ENCODE measurements around the gene SLC25A51. TPM values are rescaled to one million over a fixed set of nuclear protein-coding genes. Genes with fewer than 3 reads are reported as not detected.
A peak's percentile ranks its signal among the peaks of the same experiment; 100 is the strongest.

Gene SLC25A51
- total RNA-seq, 1 donor from 2014 or later, result 28.5 TPM

GRCh38 chr9:37905131-37905505, 1.2 kb upstream of the SLC25A51 start:
- H3K9me3 Mint-ChIP-seq (ENCODE audit: unreplicated experiment), result no peaks in the 10 kb centered on the region
- H3K27me3 Mint-ChIP-seq (ENCODE audit: unreplicated experiment), result peaks cover 1% of the 10 kb centered on the region
- no peak overlapping the region for H3K4me3 Mint-ChIP-seq (ENCODE audit: unreplicated experiment)
- DNase-seq (ENCODE audit: low spot score), result no peak
- TF ChIP-seq, protein P1, sequence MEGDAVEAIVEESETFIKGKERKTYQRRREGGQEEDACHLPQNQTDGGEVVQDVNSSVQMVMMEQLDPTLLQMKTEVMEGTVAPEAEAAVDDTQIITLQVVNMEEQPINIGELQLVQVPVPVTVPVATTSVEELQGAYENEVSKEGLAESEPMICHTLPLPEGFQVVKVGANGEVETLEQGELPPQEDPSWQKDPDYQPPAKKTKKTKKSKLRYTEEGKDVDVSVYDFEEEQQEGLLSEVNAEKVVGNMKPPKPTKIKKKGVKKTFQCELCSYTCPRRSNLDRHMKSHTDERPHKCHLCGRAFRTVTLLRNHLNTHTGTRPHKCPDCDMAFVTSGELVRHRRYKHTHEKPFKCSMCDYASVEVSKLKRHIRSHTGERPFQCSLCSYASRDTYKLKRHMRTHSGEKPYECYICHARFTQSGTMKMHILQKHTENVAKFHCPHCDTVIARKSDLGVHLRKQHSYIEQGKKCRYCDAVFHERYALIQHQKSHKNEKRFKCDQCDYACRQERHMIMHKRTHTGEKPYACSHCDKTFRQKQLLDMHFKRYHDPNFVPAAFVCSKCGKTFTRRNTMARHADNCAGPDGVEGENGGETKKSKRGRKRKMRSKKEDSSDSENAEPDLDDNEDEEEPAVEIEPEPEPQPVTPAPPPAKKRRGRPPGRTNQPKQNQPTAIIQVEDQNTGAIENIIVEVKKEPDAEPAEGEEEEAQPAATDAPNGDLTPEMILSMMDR (IDR thresholded peaks at IDR 0.05; ENCODE audit: unreplicated experiment), result no peak
- no peaks in the 10 kb centered on the region for H3K36me3 Mint-ChIP-seq (ENCODE audit: low read depth, unreplicated experiment)
- peaks cover 9% of the 10 kb centered on the region for H3K4me1 Mint-ChIP-seq (ENCODE audit: unreplicated experiment)
- H3K27ac Mint-ChIP-seq (ENCODE audit: unreplicated experiment), result no peak overlapping the region

- Mint-ChIP-seq H3K4me3 (ENCODE audit: unreplicated experiment) (peak overlapping the region; percentile 96), H3K27ac (ENCODE audit: unreplicated experiment) (peak overlapping the region; percentile 8), H3K4me1 (ENCODE audit: unreplicated experiment) (peaks cover 9% of the 10 kb centered on the region), H3K36me3 (ENCODE audit: low read depth, unreplicated experiment) (no peaks in the 10 kb centered on the region), H3K27me3 (ENCODE audit: unreplicated experiment) (peaks cover 1% of the 10 kb centered on the region), H3K9me3 (ENCODE audit: unreplicated experiment) (no peaks in the 10 kb centered on the region)
- TF ChIP-seq, protein P1 (IDR thresholded peaks at IDR 0.05; ENCODE audit: unreplicated experiment), result peak; percentile 36
- DNase-seq (ENCODE audit: low spot score), result no peak
Measured at GRCh38 chr9:37904445-37905130, 661 bp upstream of the SLC25A51 start.

- TF ChIP-seq, protein P1 (IDR thresholded peaks at IDR 0.05; ENCODE audit: unreplicated experiment), result no peak
- peaks cover 1% of the 10 kb centered on the region for H3K27me3 Mint-ChIP-seq (ENCODE audit: unreplicated experiment)
- peaks cover 9% of the 10 kb centered on the region for H3K4me1 Mint-ChIP-seq (ENCODE audit: unreplicated experiment)
- H3K27ac Mint-ChIP-seq (ENCODE audit: unreplicated experiment), result no peak overlapping the region
- H3K9me3 Mint-ChIP-seq (ENCODE audit: unreplicated experiment), result no peaks in the 10 kb centered on the region
- H3K36me3 Mint-ChIP-seq (ENCODE audit: low read depth, unreplicated experiment), result no peaks in the 10 kb centered on the region
- H3K4me3 Mint-ChIP-seq (ENCODE audit: unreplicated experiment), result peak overlapping the region; percentile 96
- no peak for DNase-seq (ENCODE audit: low spot score)
Measured at GRCh38 chr9:37902796-37903646, 906 bp downstream of the SLC25A51 start.

- TF ChIP-seq, protein P1 (IDR thresholded peaks at IDR 0.05; ENCODE audit: unreplicated experiment), result no peak
- peaks cover 1% of the 10 kb centered on the region for H3K27me3 Mint-ChIP-seq (ENCODE audit: unreplicated experiment)
- peaks cover 4% of the 10 kb centered on the region for H3K36me3 Mint-ChIP-seq (ENCODE audit: low read depth, unreplicated experiment)
- no peak for DNase-seq (ENCODE audit: low spot score)
- H3K4me3 Mint-ChIP-seq (ENCODE audit: unreplicated experiment), result no peak overlapping the region
- no peaks in the 10 kb centered on the region for H3K9me3 Mint-ChIP-seq (ENCODE audit: unreplicated experiment)
- no peak overlapping the region for H3K27ac Mint-ChIP-seq (ENCODE audit: unreplicated experiment)
- H3K4me1 Mint-ChIP-seq (ENCODE audit: unreplicated experiment), result peaks cover 9% of the 10 kb centered on the region
Measured at GRCh38 chr9:37902131-37902530, 1.8 kb downstream of the SLC25A51 start.

DNA sequence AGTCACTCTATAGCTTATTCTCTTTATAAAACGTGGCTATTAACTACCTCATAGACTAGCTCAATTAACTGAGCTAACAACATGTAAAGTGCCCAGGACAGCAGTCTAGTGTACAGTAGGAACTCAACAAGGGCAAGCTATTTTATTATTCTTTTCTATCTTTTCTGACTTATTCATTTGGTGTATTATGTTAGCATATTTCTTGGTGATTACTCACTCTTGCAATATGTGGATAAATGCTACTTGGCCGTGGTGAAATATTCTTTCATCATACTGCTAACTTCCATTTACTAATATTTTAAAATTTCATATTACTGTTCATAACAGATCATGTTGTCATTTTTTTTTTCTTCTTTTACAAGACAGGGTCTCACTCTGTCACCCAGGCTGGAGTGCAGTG, 4.9 kb downstream of the SLC25A51 start:
- peaks cover 25% of the 10 kb centered on the region for H3K36me3 Mint-ChIP-seq (ENCODE audit: low read depth, unreplicated experiment)
- no peaks in the 10 kb centered on the region for H3K27me3 Mint-ChIP-seq (ENCODE audit: unreplicated experiment)
- no peak overlapping the region for H3K27ac Mint-ChIP-seq (ENCODE audit: unreplicated experiment)
- no peak overlapping the region for H3K4me3 Mint-ChIP-seq (ENCODE audit: unreplicated experiment)
- DNase-seq (ENCODE audit: low spot score), result no peak
- H3K9me3 Mint-ChIP-seq (ENCODE audit: unreplicated experiment), result no peaks in the 10 kb centered on the region
- TF ChIP-seq, protein P1 (IDR thresholded peaks at IDR 0.05; ENCODE audit: unreplicated experiment), result no peak
- peaks cover 4% of the 10 kb centered on the region for H3K4me1 Mint-ChIP-seq (ENCODE audit: unreplicated experiment)
